MM.1S (cell line): Measurements from ENCODE around the gene REN.

ENCODE experiments used
- DNase-seq: peaks from one replicate; pipeline ENCODE4 v3.0.0-alpha.2; 2015
- H2AFZ ChIP-seq: fragments of 300-600 bp; sonication (generic); 2 replicates; pipeline ENCODE4 v1.6.0; 2016; ENCODE audit warnings: antibody characterized with exemption, low read length
- H3F3A ChIP-seq: fragments of 300-600 bp; sonication (generic); 2 replicates; pipeline ENCODE4 v1.6.1; 2016; ENCODE audit warnings: mild to moderate bottlenecking, antibody characterized with exemption, low read length, moderate library complexity, mixed read lengths; ENCODE audit not compliant: insufficient read depth
- H3K27ac ChIP-seq: fragments of 300-600 bp; sonication (generic); 2 replicates; pipeline ENCODE4 v1.5.1; 2016; ENCODE audit warnings: mild to moderate bottlenecking, low read length
- H3K27me3 ChIP-seq: fragments of 300-600 bp; sonication (generic); replicated peaks from 2 replicates; pipeline ENCODE4 v1.6.0; 2016; ENCODE audit warnings: low read length; ENCODE audit not compliant: insufficient read depth
- H3K36me3 ChIP-seq: fragments of 300-600 bp; sonication (generic); replicated peaks from 2 replicates; pipeline ENCODE4 v1.6.1; 2016; ENCODE audit warnings: mild to moderate bottlenecking, low read length, mixed read lengths; ENCODE audit not compliant: insufficient read depth
- H3K4me1 ChIP-seq: fragments of 300-600 bp; sonication (generic); 2 replicates; pipeline ENCODE4 v1.6.1; 2016; ENCODE audit warnings: low read length, mixed read lengths
- H3K4me2 ChIP-seq: fragments of 300-600 bp; sonication (generic); 2 replicates; pipeline ENCODE4 v1.6.0; 2016; ENCODE audit warnings: low read depth, low read length
- H3K4me3 ChIP-seq: fragments of 300-600 bp; sonication (generic); 2 replicates; pipeline ENCODE4 v1.5.1; 2016; ENCODE audit warnings: low read length, mixed read lengths
- H3K79me2 ChIP-seq: fragments of 300-600 bp; sonication (generic); 2 replicates; pipeline ENCODE4 v1.6.1; 2016; ENCODE audit warnings: mixed run types, low read length, mixed read lengths
- H3K9ac ChIP-seq: fragments of 300-600 bp; sonication (generic); 2 replicates; pipeline ENCODE4 v1.6.1; 2016; ENCODE audit warnings: low read length, mixed read lengths
- H3K9me2 ChIP-seq: fragments of 300-600 bp; sonication (generic); replicated peaks from 2 replicates; pipeline ENCODE4 v1.6.1; 2016; ENCODE audit warnings: mild to moderate bottlenecking, low read length, mixed read lengths; ENCODE audit not compliant: insufficient read depth
- H3K9me3 ChIP-seq: fragments of 300-600 bp; sonication (generic); replicated peaks from 2 replicates; pipeline ENCODE4 v1.6.1; 2016; ENCODE audit warnings: mild to moderate bottlenecking, low read length, mixed read lengths; ENCODE audit not compliant: insufficient read depth
- H4K20me1 ChIP-seq: fragments of 300-600 bp; sonication (generic); 2 replicates; pipeline ENCODE4 v1.6.1; 2016; ENCODE audit warnings: mild to moderate bottlenecking, low read length, moderate library complexity, mixed read lengths; ENCODE audit not compliant: insufficient read depth
- EZH2 ChIP-seq: fragments of 300-600 bp; sonication (generic); optimal IDR thresholded peaks from 2 replicates; pipeline ENCODE3; 2017; ENCODE audit warnings: low read depth, mild to moderate bottlenecking, antibody characterized with exemption, low read length, mixed read lengths
- EZH2phosphoT487 ChIP-seq: fragments of 300-600 bp; sonication (generic); IDR thresholded peaks from 2 replicates; pipeline ENCODE4 v1.6.1; 2018; ENCODE audit warnings: antibody characterized with exemption, low read length
- TF ChIP-seq, protein P1 (sequence below): fragments of 300-600 bp; sonication (generic); IDR thresholded peaks from 2 replicates; pipeline ENCODE4 v1.5.1; 2016; ENCODE audit warnings: antibody characterized with exemption, low read length, mixed read lengths

Gene REN

GRCh38 chr1:204201348-204202040 is 35.4 kb upstream of the REN start:
- Histone ChIP-seq H3F3A (no peaks in the 10 kb centered on the region), H3K9me3 (no peaks in the 10 kb centered on the region), H3K27ac (no peak overlapping the region), H3K79me2 (no peaks in the 10 kb centered on the region), H2AFZ (no peak overlapping the region), H3K4me1 (no peaks in the 10 kb centered on the region), H3K27me3 (peaks cover 35% of the 10 kb centered on the region), H3K4me3 (no peak overlapping the region), H3K4me2 (no peak overlapping the region), H3K36me3 (no peaks in the 10 kb centered on the region), H3K9me2 (no peaks in the 10 kb centered on the region), H3K9ac (no peak overlapping the region), H4K20me1 (no peaks in the 10 kb centered on the region)
- no peak for DNase-seq
- TF ChIP-seq, protein P1, sequence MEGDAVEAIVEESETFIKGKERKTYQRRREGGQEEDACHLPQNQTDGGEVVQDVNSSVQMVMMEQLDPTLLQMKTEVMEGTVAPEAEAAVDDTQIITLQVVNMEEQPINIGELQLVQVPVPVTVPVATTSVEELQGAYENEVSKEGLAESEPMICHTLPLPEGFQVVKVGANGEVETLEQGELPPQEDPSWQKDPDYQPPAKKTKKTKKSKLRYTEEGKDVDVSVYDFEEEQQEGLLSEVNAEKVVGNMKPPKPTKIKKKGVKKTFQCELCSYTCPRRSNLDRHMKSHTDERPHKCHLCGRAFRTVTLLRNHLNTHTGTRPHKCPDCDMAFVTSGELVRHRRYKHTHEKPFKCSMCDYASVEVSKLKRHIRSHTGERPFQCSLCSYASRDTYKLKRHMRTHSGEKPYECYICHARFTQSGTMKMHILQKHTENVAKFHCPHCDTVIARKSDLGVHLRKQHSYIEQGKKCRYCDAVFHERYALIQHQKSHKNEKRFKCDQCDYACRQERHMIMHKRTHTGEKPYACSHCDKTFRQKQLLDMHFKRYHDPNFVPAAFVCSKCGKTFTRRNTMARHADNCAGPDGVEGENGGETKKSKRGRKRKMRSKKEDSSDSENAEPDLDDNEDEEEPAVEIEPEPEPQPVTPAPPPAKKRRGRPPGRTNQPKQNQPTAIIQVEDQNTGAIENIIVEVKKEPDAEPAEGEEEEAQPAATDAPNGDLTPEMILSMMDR: no peak
- TF ChIP-seq EZH2 (no peak), EZH2phosphoT487 (no peak)

GRCh38 chr1:204199579-204199978 is 33.4 kb upstream of the REN start:
- no peaks in the 10 kb centered on the region for H3K4me1 ChIP-seq
- H3K27me3 ChIP-seq: peaks cover 34% of the 10 kb centered on the region
- H3K9ac ChIP-seq: no peak overlapping the region
- H4K20me1 ChIP-seq: no peaks in the 10 kb centered on the region
- H3K4me2 ChIP-seq: no peak overlapping the region
- H3K79me2 ChIP-seq: no peaks in the 10 kb centered on the region
- H3K36me3 ChIP-seq: no peaks in the 10 kb centered on the region
- H3K9me2 ChIP-seq: no peaks in the 10 kb centered on the region
- H3K9me3 ChIP-seq: no peaks in the 10 kb centered on the region
- H3K27ac ChIP-seq: no peak overlapping the region
- TF ChIP-seq, protein P1: no peak
- H2AFZ ChIP-seq: no peak overlapping the region
- no peaks in the 10 kb centered on the region for H3F3A ChIP-seq
- H3K4me3 ChIP-seq: no peak overlapping the region
- DNase-seq: no peak

DNA sequence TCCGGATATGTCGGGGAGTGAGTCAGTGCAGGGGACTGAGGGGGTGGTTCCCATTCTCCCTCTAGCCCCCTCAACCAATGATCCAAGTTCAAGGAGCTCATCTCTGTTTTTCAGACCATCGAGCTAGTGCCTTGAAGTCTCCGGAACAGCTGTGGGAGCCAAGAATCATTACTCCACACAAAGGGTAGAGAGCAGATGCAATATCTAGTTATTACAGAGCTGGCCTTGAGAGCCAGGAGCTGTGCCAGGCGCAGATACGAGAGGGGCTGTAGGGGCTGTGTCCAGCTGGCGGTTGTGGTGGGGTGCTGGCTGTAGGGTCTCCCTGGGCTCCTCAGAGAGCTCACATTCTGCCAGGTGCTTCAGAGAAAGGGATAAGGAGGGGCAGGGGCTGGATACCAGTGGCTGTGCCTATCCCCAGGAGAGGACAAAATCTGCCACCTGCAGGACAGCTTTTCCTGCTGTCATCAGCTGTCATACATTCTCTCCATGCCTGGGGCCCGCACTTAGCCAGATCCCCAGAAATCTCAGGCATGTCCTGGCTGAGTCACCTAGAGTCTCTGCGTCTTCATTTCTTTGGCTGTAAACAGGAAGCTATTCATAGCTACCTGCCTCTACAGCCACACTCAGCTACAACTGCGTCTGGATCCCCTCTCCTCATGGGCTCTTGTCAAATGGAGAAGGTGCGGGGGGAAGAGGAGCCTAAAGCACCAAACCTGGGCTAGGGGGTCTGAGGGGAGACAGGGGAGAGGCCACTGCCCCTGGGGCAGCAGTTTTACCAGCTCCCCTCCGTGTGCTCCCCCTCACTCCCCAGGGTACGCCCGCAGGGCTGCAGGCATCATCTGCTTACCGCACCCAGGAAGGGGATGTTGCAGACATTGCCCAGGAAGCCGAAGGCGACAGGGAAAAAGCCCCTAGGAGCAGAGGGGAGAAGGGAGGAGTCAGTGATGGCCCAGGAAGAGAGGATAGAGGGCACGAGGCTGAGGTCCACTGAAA is 32.5 kb upstream of the REN start:
- Histone ChIP-seq H3K4me2 (no peak overlapping the region), H3K4me1 (no peaks in the 10 kb centered on the region), H3F3A (no peaks in the 10 kb centered on the region), H4K20me1 (no peaks in the 10 kb centered on the region), H3K27me3 (peaks cover 34% of the 10 kb centered on the region), H3K9me3 (no peaks in the 10 kb centered on the region), H3K9me2 (no peaks in the 10 kb centered on the region), H2AFZ (no peak overlapping the region), H3K27ac (no peak overlapping the region), H3K36me3 (no peaks in the 10 kb centered on the region), H3K79me2 (no peaks in the 10 kb centered on the region), H3K4me3 (no peak overlapping the region), H3K9ac (no peak overlapping the region)
- no peak for DNase-seq
- TF ChIP-seq EZH2phosphoT487: no peak
- TF ChIP-seq, protein P1: no peak
- TF ChIP-seq EZH2: no peak
